Measurements from ENCODE around the gene NLRP1. TPM values are rescaled to one million over a fixed set of nuclear protein-coding genes. Genes with fewer than 3 reads are reported as not detected.

Gene NLRP1
- total and polyA plus RNA-seq, 9 donors = 29.3 to 75.9 (median 59.5) TPM

- Histone ChIP-seq H3K9me3 (peaks cover 0 to 4% of the 10 kb centered on the region in 2 donors), H3K4me3 (no peak overlapping the region), H3K36me3 (no peaks in the 10 kb centered on the region), H3K4me1 (ENCODE audit: insufficient read depth) (peaks cover 3% of the 10 kb centered on the region), H3K27me3 (no peaks in the 10 kb centered on the region), H3K27ac (no peak overlapping the region)
- intact Hi-C loops (cut with DNase I) = no loop called here
- WGBS, 3 donors = 95 to 97% (median 95%) methylated on average over 4 of the region's 4 CpGs
- no peak for DNase-seq
- TF ChIP-seq POLR2A (IDR thresholded peaks at IDR 0.05) (no peak), EP300 (IDR thresholded peaks at IDR 0.05) (no peak), CTCF (IDR thresholded peaks at IDR 0.05) (no peak)
These were observed 102.9 kb downstream of the NLRP1 start for GRCh38 chr17:5481451-5481850.

DNA sequence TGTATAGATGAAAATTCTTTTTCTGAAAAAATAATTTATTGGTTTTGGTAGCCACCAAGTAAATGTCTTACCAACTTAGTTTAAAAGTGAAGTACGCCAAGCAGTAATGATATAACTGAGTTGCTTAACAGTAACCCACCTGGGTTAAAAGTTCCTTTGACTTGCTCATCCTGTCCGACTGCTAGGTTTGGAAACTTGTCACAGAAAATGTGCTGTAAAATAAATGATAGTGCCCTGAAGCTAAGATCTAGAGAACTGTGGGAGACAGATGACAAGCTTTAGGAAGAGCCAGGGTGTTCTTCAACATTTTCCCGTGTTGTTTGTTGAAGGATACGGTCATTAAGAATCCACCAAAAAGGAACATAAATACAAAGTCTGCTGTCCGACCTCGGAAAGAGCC is 103.3 kb downstream of the NLRP1 start:
- no peaks in the 10 kb centered on the region for H3K36me3 ChIP-seq

GRCh38 chr17:5478992-5479391 is 105.3 kb downstream of the NLRP1 start:
- H3K9me3 ChIP-seq = peaks cover 0 to 4% of the 10 kb centered on the region in 2 donors
- H3K36me3 ChIP-seq = no peaks in the 10 kb centered on the region
- no peaks in the 10 kb centered on the region for H3K4me1 ChIP-seq (ENCODE audit: insufficient read depth)
- H3K27ac ChIP-seq = no peak overlapping the region
- no peak overlapping the region for H3K4me3 ChIP-seq
- 94 to 95% (median 94%) methylated on average over 4 of the region's 4 CpGs for WGBS, 3 donors
- no peaks in the 10 kb centered on the region for H3K27me3 ChIP-seq
- intact Hi-C loops (cut with DNase I) = no loop called here
- TF ChIP-seq EP300 (IDR thresholded peaks at IDR 0.05) (no peak), CTCF (IDR thresholded peaks at IDR 0.05) (no peak), POLR2A (IDR thresholded peaks at IDR 0.05) (no peak)
- no peak for DNase-seq

More for the DNA sequence above, 103.3 kb downstream of the NLRP1 start:
- Histone ChIP-seq H3K4me1 (ENCODE audit: insufficient read depth) (peaks cover 3% of the 10 kb centered on the region), H3K9me3 (peaks cover 0 to 4% of the 10 kb centered on the region in 2 donors), H3K27ac (no peak overlapping the region), H3K27me3 (no peaks in the 10 kb centered on the region), H3K4me3 (no peak overlapping the region)
- TF ChIP-seq CTCF (IDR thresholded peaks at IDR 0.05) (no peak), POLR2A (IDR thresholded peaks at IDR 0.05) (no peak), EP300 (IDR thresholded peaks at IDR 0.05) (no peak)
- intact Hi-C loops (cut with DNase I) = no loop called here
- no peak for DNase-seq
- WGBS, 3 donors = 79 to 83% (median 82%) methylated on average over 6 of the region's 6 CpGs

DNA sequence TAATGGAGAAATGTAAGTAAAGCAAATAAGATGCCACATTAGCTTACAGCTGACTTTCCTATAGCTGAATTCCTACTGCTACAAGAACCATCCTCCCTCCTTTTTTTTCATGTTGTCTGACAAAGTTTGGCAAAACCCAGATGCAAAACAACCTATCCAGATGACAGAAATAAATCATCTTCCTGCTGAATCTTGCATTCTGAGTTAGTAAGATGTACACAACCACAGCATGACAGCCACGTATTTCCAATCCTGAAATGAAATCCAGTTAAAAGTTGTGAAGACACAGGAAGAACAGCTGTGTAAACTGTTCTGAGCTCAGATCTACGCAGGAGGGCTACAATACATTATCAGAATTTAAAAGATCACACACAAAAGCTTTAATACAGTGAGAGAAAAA is 110.4 kb downstream of the NLRP1 start:
- peaks cover 0 to 4% of the 10 kb centered on the region in 2 donors for H3K9me3 ChIP-seq
- H3K27ac ChIP-seq = no peak overlapping the region
- intact Hi-C loops (cut with DNase I) = no loop called here
- H3K36me3 ChIP-seq = no peaks in the 10 kb centered on the region
- no peaks in the 10 kb centered on the region for H3K27me3 ChIP-seq
- 86 to 89% (median 89%) methylated on average over 2 of the region's 2 CpGs for WGBS, 3 donors
- TF ChIP-seq POLR2A (IDR thresholded peaks at IDR 0.05) = no peak
- no peak for TF ChIP-seq EP300 (IDR thresholded peaks at IDR 0.05)
- no peak for TF ChIP-seq CTCF (IDR thresholded peaks at IDR 0.05)
- no peak for DNase-seq
- no peak overlapping the region for H3K4me3 ChIP-seq
- no peaks in the 10 kb centered on the region for H3K4me1 ChIP-seq (ENCODE audit: insufficient read depth)
